ENCODE results near the gene CHST15. TPM values are rescaled to one million over a fixed set of nuclear protein-coding genes. Genes with fewer than 3 reads are reported as not detected.

Gene CHST15, protein sequence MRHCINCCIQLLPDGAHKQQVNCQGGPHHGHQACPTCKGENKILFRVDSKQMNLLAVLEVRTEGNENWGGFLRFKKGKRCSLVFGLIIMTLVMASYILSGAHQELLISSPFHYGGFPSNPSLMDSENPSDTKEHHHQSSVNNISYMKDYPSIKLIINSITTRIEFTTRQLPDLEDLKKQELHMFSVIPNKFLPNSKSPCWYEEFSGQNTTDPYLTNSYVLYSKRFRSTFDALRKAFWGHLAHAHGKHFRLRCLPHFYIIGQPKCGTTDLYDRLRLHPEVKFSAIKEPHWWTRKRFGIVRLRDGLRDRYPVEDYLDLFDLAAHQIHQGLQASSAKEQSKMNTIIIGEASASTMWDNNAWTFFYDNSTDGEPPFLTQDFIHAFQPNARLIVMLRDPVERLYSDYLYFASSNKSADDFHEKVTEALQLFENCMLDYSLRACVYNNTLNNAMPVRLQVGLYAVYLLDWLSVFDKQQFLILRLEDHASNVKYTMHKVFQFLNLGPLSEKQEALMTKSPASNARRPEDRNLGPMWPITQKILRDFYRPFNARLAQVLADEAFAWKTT
- 10 to 100 TPM; 45.8 to 93.0 (median 67.1) TPM for total RNA-seq
- 10 to 100 TPM; 35.9 to 37.2 TPM for polyA plus RNA-seq
- long read RNA-seq, donor 1, full-length matches to known transcripts = 11 of 83 reads
- long read RNA-seq, donor 1, partial matches to known transcripts = 36 of 83 reads
- long read RNA-seq, donor 1, other reads (novel, unspliced or antisense) = 36 of 83 reads
- long read RNA-seq, donor 2, full-length matches to known transcripts = 3 of 3 reads
- long read RNA-seq, donor 2, partial matches to known transcripts = 0 of 3 reads
- long read RNA-seq, donor 2, other reads (novel, unspliced or antisense) = 0 of 3 reads
- long read RNA-seq, donor 3, full-length matches to known transcripts = 45 of 99 reads
- long read RNA-seq, donor 3, partial matches to known transcripts = 12 of 99 reads
- long read RNA-seq, donor 3, other reads (novel, unspliced or antisense) = 42 of 99 reads

DNA sequence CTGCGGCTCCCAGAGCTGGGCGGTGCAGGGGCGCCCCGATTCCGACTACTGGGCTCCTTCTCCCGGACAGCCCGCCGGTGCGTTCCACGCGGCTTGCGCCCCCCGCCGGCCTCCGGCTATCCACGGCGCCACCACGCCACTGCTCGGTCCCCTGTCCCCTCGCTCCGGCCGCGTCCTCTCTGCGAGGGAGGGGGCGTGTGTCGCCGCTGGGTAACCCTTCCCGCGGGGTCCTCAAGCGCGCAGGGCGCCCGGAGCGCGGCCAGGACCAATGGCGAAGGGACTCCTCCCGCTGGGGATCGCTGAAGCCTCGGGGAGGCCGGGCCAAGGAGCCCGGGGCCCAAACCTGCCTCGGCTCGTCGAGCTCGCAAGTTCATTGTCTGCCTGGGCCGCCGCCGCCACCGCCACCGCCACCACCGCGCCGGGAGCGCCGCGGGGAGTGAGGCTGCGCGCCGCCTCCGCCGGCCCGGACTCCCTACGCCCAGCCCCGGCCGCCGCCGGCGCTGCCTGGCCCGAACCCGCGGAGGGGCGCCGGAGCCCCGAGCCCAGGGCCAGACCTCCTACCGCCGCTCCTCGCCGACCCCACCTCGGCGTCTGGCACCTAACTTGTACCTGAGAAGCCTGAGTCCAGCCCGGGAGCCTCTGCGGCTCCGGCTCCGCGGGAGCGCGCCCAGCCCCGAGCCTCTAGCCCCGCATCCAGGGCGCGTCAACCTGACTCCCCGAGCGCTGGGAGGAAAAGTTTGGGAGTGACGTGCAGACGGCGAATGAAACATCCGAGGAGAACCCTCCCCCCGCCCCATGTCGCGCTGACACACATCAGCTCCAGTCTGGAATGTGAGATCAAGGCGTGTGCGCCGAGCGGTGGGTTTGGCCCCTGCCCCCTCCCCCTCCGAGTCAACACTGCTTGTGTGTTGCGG lies at the start of gene CHST15:
Gene CHST15, minus strand, starts transcription at position 739 of the 914 bp plus-strand sequence. CDS start 47,386 bp downstream, outside the sequence.
- 0 to 1% (median 1%) methylated on average over 76 to 106 of the region's 106 CpGs for WGBS, 3 donors

DNA sequence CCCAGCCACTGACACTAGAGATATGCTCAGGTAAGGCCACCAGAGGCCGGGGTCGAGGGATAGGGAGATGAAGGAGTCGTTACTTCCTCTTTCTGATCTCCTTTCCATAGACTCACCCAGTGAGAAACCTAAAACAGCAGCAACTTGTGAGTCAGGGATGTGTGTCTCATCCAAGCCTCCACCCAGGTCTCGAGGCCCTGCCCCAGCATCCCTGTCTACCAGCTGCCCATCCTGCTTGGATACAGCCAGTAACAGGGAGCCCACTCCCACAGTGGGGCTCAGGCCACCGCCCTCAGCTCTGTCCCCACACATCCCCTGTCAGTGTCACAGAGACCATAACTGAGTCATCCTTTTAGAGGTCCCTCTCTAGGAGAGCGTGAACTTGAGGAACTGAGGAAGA lies 49.6 kb upstream of the CHST15 start:
- Histone ChIP-seq H3K27me3 (no peaks in the 10 kb centered on the region), H3K4me1 (ENCODE audit: insufficient read depth) (peaks cover 1% of the 10 kb centered on the region), H3K27ac (no peak overlapping the region), H3K9me3 (no peaks in the 10 kb centered on the region), H3K36me3 (no peaks in the 10 kb centered on the region), H3K4me3 (no peak overlapping the region)
- TF ChIP-seq EP300 (IDR thresholded peaks at IDR 0.05) = no peak
- TF ChIP-seq, protein P1, sequence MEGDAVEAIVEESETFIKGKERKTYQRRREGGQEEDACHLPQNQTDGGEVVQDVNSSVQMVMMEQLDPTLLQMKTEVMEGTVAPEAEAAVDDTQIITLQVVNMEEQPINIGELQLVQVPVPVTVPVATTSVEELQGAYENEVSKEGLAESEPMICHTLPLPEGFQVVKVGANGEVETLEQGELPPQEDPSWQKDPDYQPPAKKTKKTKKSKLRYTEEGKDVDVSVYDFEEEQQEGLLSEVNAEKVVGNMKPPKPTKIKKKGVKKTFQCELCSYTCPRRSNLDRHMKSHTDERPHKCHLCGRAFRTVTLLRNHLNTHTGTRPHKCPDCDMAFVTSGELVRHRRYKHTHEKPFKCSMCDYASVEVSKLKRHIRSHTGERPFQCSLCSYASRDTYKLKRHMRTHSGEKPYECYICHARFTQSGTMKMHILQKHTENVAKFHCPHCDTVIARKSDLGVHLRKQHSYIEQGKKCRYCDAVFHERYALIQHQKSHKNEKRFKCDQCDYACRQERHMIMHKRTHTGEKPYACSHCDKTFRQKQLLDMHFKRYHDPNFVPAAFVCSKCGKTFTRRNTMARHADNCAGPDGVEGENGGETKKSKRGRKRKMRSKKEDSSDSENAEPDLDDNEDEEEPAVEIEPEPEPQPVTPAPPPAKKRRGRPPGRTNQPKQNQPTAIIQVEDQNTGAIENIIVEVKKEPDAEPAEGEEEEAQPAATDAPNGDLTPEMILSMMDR (IDR thresholded peaks at IDR 0.05) = no peak
- no peak for TF ChIP-seq POLR2A (IDR thresholded peaks at IDR 0.05)
- DNase-seq = no peak
- 89 to 94% (median 91%) methylated on average over 6 of the region's 6 CpGs for WGBS, 3 donors
- intact Hi-C loops (cut with DNase I) = no loop called here

More for the DNA sequence above, at the start of gene CHST15:
- Histone ChIP-seq H3K27ac (peak within 1 kb of the TSS; percentile 94), H3K36me3 (no peaks in the 10 kb centered on the region), H3K4me3 (peak within 1 kb of the TSS; percentile 59), H3K4me1 (ENCODE audit: insufficient read depth) (peaks cover 15% of the 10 kb centered on the region), H3K27me3 (no peaks in the 10 kb centered on the region), H3K9me3 (no peaks in the 10 kb centered on the region)
- intact Hi-C loops (cut with DNase I) = loop anchor here (2.0 to 10.0 kb wide), 5 partner anchors 61 to 98 kb away; no protein-coding TSS in a partner anchor
- DNase-seq = peak; percentile 67 to 76 (median 72)
- no peak for TF ChIP-seq EP300 (IDR thresholded peaks at IDR 0.05)
- TF ChIP-seq, protein P1 (IDR thresholded peaks at IDR 0.05) = peak in 2 of 3 donors; percentile 18 to 40

DNA sequence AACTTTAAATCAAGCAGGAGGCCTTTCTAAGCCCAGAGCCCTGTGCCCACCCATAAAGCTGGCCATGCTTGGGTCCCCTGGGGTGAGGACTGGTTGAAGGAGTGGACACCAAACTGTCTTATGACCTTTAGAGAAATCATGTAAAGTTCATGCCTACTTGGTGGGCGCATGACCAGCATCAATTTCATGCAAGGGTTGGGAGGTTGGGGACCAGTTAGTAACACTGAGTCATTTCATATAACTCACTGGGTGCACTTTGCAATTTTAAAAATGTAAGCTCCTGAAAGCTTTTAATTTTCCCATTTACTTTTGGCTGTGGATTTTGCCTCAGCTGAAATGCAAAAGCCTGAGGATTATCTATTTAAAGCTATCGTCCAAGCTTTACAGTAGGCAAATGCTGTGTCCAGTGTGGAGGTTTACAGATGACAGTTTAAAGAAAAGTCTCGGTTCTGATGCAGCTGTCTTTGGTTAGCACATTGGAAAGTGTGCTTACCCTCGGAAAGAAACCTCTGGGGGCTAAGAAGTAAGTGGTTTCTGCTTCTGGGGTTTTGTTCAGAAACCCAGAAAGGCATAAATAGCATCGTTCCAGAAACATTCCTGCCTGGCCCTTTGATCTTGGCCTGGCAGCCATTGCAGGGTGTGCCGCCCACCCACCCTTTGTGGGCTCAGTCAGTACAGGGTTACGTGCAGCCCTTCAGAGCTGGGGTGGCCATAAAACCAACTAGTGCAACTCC lies 48.8 kb upstream of the CHST15 start:
- H3K27me3 ChIP-seq = no peaks in the 10 kb centered on the region
- peaks cover 1% of the 10 kb centered on the region for H3K4me1 ChIP-seq (ENCODE audit: insufficient read depth)
- 57 to 64% (median 60%) methylated on average over 7 of the region's 7 CpGs for WGBS, 3 donors
- DNase-seq = no peak
- TF ChIP-seq POLR2A (IDR thresholded peaks at IDR 0.05) (no peak), EP300 (IDR thresholded peaks at IDR 0.05) (no peak)
- TF ChIP-seq, protein P1 (IDR thresholded peaks at IDR 0.05) = no peak
- H3K9me3 ChIP-seq = no peaks in the 10 kb centered on the region
- H3K27ac ChIP-seq = no peak overlapping the region
- no peaks in the 10 kb centered on the region for H3K36me3 ChIP-seq
- no peak overlapping the region for H3K4me3 ChIP-seq
- intact Hi-C loops (cut with DNase I) = no loop called here

Data from ovary (tissue), 10 donors.